ENCODE results near the gene CBFB. TPM values are rescaled to one million over a fixed set of nuclear protein-coding genes. Genes with fewer than 3 reads are reported as not detected.

Gene CBFB
- total and polyA plus RNA-seq, 9 of the 15 experiments (the other 6 are each of a cell fraction or from before 2014, with no cell fraction given): 22.0 to 112 (median 66.5) TPM

DNA sequence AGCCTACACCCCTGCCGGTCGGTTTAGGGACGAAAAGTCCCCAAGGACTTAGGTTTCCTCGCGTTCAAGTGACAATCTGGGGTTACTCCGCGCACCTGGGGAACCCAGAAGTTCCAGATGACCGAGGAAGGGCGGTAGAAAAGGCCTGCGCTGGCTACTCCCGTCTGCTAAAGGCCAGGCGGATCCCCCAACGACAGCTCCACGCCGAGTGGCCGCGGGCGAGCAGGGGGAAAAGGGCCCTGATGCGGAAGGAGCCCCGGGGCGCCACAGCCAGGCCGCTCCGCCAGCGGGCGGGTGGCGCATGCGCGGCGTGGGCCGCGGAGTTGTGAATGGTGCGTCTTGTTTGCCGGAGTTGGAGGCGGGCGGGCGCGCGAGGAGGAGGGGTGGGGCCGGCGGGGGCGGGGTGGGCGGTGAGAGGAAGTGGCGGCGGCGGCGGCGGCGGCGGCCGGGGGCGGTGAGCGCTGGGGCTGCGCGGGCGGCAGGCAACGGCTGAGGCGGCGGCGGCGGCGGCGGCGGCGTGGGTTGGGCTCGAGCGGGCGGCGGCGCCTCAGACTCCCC lies at the start of gene CBFB (continued):
- peak; percentile 80; the same call in 1 of the 2 replicates for TF ChIP-seq ERF (CRISPR knock-in tag; IDR thresholded peaks at IDR 0.05)
- TF ChIP-seq, protein P1, sequence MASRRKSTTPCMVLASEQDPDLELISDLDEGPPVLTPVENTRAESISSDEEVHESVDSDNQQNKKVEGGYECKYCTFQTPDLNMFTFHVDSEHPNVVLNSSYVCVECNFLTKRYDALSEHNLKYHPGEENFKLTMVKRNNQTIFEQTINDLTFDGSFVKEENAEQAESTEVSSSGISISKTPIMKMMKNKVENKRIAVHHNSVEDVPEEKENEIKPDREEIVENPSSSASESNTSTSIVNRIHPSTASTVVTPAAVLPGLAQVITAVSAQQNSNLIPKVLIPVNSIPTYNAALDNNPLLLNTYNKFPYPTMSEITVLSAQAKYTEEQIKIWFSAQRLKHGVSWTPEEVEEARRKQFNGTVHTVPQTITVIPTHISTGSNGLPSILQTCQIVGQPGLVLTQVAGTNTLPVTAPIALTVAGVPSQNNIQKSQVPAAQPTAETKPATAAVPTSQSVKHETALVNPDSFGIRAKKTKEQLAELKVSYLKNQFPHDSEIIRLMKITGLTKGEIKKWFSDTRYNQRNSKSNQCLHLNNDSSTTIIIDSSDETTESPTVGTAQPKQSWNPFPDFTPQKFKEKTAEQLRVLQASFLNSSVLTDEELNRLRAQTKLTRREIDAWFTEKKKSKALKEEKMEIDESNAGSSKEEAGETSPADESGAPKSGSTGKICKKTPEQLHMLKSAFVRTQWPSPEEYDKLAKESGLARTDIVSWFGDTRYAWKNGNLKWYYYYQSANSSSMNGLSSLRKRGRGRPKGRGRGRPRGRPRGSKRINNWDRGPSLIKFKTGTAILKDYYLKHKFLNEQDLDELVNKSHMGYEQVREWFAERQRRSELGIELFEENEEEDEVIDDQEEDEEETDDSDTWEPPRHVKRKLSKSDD (conservative IDR thresholded peaks at IDR 0.05; ENCODE audit: low read length): no peak
- no peak for TF ChIP-seq MEF2A (IDR thresholded peaks at IDR 0.05; ENCODE audit: control insufficient read depth, low read depth, low read length)
- TF ChIP-seq, protein P2, sequence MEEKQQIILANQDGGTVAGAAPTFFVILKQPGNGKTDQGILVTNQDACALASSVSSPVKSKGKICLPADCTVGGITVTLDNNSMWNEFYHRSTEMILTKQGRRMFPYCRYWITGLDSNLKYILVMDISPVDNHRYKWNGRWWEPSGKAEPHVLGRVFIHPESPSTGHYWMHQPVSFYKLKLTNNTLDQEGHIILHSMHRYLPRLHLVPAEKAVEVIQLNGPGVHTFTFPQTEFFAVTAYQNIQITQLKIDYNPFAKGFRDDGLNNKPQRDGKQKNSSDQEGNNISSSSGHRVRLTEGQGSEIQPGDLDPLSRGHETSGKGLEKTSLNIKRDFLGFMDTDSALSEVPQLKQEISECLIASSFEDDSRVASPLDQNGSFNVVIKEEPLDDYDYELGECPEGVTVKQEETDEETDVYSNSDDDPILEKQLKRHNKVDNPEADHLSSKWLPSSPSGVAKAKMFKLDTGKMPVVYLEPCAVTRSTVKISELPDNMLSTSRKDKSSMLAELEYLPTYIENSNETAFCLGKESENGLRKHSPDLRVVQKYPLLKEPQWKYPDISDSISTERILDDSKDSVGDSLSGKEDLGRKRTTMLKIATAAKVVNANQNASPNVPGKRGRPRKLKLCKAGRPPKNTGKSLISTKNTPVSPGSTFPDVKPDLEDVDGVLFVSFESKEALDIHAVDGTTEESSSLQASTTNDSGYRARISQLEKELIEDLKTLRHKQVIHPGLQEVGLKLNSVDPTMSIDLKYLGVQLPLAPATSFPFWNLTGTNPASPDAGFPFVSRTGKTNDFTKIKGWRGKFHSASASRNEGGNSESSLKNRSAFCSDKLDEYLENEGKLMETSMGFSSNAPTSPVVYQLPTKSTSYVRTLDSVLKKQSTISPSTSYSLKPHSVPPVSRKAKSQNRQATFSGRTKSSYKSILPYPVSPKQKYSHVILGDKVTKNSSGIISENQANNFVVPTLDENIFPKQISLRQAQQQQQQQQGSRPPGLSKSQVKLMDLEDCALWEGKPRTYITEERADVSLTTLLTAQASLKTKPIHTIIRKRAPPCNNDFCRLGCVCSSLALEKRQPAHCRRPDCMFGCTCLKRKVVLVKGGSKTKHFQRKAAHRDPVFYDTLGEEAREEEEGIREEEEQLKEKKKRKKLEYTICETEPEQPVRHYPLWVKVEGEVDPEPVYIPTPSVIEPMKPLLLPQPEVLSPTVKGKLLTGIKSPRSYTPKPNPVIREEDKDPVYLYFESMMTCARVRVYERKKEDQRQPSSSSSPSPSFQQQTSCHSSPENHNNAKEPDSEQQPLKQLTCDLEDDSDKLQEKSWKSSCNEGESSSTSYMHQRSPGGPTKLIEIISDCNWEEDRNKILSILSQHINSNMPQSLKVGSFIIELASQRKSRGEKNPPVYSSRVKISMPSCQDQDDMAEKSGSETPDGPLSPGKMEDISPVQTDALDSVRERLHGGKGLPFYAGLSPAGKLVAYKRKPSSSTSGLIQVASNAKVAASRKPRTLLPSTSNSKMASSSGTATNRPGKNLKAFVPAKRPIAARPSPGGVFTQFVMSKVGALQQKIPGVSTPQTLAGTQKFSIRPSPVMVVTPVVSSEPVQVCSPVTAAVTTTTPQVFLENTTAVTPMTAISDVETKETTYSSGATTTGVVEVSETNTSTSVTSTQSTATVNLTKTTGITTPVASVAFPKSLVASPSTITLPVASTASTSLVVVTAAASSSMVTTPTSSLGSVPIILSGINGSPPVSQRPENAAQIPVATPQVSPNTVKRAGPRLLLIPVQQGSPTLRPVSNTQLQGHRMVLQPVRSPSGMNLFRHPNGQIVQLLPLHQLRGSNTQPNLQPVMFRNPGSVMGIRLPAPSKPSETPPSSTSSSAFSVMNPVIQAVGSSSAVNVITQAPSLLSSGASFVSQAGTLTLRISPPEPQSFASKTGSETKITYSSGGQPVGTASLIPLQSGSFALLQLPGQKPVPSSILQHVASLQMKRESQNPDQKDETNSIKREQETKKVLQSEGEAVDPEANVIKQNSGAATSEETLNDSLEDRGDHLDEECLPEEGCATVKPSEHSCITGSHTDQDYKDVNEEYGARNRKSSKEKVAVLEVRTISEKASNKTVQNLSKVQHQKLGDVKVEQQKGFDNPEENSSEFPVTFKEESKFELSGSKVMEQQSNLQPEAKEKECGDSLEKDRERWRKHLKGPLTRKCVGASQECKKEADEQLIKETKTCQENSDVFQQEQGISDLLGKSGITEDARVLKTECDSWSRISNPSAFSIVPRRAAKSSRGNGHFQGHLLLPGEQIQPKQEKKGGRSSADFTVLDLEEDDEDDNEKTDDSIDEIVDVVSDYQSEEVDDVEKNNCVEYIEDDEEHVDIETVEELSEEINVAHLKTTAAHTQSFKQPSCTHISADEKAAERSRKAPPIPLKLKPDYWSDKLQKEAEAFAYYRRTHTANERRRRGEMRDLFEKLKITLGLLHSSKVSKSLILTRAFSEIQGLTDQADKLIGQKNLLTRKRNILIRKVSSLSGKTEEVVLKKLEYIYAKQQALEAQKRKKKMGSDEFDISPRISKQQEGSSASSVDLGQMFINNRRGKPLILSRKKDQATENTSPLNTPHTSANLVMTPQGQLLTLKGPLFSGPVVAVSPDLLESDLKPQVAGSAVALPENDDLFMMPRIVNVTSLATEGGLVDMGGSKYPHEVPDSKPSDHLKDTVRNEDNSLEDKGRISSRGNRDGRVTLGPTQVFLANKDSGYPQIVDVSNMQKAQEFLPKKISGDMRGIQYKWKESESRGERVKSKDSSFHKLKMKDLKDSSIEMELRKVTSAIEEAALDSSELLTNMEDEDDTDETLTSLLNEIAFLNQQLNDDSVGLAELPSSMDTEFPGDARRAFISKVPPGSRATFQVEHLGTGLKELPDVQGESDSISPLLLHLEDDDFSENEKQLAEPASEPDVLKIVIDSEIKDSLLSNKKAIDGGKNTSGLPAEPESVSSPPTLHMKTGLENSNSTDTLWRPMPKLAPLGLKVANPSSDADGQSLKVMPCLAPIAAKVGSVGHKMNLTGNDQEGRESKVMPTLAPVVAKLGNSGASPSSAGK (IDR thresholded peaks at IDR 0.05): peak; percentile 80
- no peak for TF ChIP-seq ZNF79 (CRISPR knock-in tag; IDR thresholded peaks at IDR 0.05; ENCODE audit: low read depth)
- 0 out of 2 replicates have a peak, but pooled peaks have one; percentile 2 for TF ChIP-seq HDAC8 (tag; IDR thresholded peaks at IDR 0.05)
- peak; percentile 86 for TF ChIP-seq NFRKB (IDR thresholded peaks at IDR 0.05; ENCODE audit: low read depth)
- no peak for TF ChIP-seq NR1H2 (CRISPR knock-in tag; IDR thresholded peaks at IDR 0.05)
- TF ChIP-seq, protein P3, sequence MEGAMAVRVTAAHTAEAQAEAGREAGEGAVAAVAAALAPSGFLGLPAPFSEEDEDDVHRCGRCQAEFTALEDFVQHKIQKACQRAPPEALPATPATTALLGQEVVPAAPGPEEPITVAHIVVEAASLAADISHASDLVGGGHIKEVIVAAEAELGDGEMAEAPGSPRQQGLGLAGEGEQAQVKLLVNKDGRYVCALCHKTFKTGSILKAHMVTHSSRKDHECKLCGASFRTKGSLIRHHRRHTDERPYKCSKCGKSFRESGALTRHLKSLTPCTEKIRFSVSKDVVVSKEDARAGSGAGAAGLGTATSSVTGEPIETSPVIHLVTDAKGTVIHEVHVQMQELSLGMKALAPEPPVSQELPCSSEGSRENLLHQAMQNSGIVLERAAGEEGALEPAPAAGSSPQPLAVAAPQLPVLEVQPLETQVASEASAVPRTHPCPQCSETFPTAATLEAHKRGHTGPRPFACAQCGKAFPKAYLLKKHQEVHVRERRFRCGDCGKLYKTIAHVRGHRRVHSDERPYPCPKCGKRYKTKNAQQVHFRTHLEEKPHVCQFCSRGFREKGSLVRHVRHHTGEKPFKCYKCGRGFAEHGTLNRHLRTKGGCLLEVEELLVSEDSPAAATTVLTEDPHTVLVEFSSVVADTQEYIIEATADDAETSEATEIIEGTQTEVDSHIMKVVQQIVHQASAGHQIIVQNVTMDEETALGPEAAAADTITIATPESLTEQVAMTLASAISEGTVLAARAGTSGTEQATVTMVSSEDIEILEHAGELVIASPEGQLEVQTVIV (CRISPR knock-in tag; IDR thresholded peaks at IDR 0.05; ENCODE audit: borderline replicate concordance): no peak
- peak; percentile 95 to 96 for TF ChIP-seq NRF1 (conservative IDR thresholded peaks at IDR 0.05 in 1 of 2, IDR thresholded peaks at IDR 0.05 in 1 of 2)
- no peak for TF ChIP-seq ZNF444 (CRISPR knock-in tag; IDR thresholded peaks at IDR 0.05)
